ENCODE data around the gene FOSB. TPM values are rescaled to one million over a fixed set of nuclear protein-coding genes. Genes with fewer than 3 reads are reported as not detected.

Gene FOSB
- total and polyA plus RNA-seq, 9 of the 15 experiments (the other 6 are each of a cell fraction or from before 2014, with no cell fraction given) = 0.11 to 2.7 (median 0.73) TPM

DNA sequence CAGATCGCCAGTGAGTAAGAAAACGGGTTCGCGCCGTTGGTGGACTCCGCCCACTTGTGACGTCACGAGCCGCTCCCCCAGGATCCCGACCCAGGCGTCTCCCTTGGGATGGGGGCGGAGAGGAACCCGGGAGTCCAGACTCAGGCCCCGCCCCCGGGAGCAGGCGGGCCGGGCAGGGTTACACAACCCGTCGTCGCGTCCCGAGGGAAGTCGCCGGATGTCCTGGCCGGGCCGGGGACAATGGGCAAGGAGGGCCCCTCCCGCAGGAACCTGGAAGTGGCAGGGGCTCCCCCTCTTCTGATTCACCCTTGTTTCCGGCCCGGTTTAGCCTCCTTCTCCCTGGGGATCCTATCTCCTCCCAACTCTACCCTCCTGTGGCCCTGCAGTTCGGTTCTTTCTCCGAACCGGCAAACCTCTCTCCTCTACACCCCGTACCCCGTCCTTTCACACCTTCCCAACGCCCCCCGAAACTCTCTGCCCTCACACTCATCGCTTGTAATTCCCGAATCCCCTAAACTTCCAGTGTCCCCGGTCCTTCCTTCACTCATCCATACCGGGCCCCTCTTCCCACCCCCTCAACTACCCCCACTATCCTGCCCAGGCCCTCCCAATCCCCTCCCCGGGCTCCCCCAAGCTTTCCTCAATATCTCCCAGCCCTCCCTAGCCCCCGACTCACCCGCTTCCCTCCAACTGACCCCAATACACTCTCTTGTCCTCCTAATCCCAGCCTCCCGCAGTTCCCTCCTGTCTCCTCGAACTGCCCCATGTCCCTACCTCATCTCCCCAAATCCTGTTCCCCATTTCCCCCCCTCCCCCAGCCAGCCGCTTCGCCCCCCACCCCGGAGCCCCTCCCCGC lies 24.1 kb upstream of the FOSB start (continued):
- TF ChIP-seq CHD7 (IDR thresholded peaks at IDR 0.05; ENCODE audit: low read depth, low read length) (no peak), SREBF2 (CRISPR knock-in tag; IDR thresholded peaks at IDR 0.05) (no peak), CBX3 (IDR thresholded peaks at IDR 0.05; ENCODE audit: borderline replicate concordance in 1 of 2, low read length in 2 of 2) (no peak), ZBTB7A (IDR thresholded peaks at IDR 0.05; ENCODE audit: borderline replicate concordance, control insufficient read depth, low read depth, low read length) (peak; percentile 37; the same call in 1 of the 2 replicates), SRF (CRISPR knock-in tag; IDR thresholded peaks at IDR 0.05) (peak in 1 of 2 experiments; percentile 76; a peak in 2 of 4 replicates), GTF2F1 (IDR thresholded peaks at IDR 0.05; ENCODE audit: low read depth, low read length) (no peak), ZNF224 (CRISPR knock-in tag; IDR thresholded peaks at IDR 0.05) (no peak), POLR2AphosphoS5 (IDR thresholded peaks at IDR 0.05; ENCODE audit: control insufficient read depth, insufficient read depth, low read depth, low read length) (peak; percentile 73), NCOA6 (IDR thresholded peaks at IDR 0.05) (no peak), VEZF1 (CRISPR knock-in tag; IDR thresholded peaks at IDR 0.05) (no peak), CHD1 (IDR thresholded peaks at IDR 0.05; ENCODE audit: low read length) (no peak), PHB2 (IDR thresholded peaks at IDR 0.05; ENCODE audit: low read depth) (0 out of 2 replicates have a peak, but pooled peaks have one; percentile 39), IRF2 (CRISPR knock-in tag; IDR thresholded peaks at IDR 0.05) (no peak), ZNF134 (CRISPR knock-in tag; conservative IDR thresholded peaks at IDR 0.05) (no peak)
